COLO668 (cell line): ENCODE results near the gene SPATC1L.

Experiments used
- DNase-seq: peaks from one replicate; lab custom pipeline; 2025; ENCODE audit not compliant: unreplicated experiment; lab: John Stamatoyannopoulos, UW

SPATC1L gene

DNA sequence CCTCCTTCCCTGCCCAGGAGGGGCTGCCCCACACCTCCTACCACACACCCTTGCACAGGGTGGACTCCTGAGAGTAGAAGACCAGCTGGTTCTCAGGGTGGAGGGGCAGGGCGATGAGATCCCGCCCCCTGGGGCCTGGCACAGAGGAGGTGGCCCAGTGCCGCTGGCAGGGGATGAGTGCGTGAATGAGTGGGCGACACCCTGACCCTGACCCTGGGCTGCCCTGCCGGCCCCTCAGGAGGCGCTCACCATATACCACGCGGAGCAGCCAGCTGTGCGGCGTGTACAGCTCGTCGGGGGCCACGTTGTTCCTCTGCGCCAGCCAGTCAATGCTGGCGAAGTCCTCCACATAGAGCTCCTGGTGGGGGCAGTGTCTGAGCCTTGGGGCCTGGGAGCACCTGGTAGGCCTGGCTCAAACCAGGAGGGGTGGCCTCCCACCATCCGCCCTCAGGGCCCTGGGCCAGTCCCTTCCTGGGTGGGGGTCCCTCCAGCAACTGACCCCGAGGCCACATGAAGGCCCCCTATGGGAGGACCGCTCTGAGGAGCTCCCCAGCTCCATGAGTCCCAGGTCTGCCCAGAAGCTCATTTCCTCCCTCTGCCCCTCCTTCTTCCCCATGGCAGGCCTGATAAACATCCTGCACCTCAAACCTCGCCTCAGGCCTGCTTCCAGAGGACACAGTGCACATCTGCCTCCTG lies 31.3 kb upstream of the SPATC1L start:
- DNase-seq = no peak

DNA sequence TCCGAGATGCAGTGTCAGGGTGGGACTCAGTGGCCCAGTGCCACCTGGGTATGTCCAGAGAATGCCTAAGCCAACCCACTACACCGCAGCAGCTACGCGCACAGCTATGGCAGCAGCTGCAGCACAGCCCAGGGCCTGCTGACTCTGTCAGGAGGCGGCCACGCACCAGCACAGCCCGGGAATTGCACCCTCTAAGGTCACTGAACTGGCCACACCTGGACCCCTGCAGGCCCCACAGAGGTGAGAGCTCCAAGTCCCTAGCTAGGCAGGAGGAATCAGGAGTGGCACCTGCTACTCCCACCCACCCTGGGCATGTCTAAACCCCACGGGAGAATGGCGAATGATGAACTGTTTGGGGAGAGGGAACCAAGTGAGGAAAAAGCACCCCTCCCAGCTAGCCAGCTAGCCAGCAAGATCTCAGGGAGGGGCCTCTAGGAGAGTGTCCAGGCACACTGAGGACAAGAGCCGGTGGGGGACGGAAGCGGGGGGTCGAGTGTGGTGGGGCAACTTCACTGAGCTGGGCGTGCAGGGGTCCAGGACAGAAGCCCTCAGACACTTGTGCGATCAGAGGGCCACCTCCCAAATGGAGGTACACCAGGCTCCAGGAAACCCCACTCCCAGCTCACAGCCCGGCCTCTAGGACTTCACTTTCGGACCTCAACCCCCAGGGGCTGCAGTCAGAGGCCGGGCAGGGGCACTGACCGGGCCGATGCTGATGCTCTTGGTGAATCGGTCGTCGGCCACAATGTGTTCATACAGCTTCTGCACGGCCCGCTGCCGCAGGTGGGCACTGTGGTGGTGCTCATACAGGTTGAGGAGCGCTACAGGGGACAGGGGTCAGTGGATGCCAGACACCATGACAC lies 30.4 kb upstream of the SPATC1L start:
- DNase-seq = no peak

DNA sequence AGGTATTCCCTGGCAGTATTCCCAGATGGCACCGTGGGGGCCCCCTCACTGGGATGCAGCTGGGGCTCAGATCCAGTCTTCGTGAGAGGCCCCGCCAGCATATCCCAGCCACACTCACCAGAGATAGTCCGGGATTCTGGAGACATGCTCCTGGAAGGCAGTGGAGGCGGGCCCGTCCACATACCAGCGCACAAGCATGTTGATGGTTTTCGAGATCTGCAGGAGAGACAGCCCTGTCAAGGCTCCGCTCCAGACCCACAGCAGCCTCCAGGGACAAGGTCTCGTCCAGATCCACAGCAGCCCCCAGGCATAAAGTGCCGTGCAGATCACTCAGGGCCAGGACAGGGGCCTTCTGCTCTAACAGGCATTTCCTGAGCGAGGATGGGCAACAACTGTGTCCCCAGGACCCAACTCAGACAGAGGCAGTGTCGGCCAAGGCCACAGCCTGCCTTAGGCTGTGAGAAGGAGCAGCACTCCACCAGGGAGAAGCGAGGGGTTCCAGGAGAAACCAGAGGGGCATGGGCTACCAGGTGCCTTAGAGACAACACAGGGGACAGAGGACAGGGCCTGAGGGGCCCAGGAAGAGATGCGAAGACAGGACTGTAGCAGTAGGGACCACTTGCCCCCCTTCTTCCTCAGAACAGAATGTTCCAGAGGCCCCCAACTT lies 29.5 kb upstream of the SPATC1L start:
- no peak for DNase-seq

DNA sequence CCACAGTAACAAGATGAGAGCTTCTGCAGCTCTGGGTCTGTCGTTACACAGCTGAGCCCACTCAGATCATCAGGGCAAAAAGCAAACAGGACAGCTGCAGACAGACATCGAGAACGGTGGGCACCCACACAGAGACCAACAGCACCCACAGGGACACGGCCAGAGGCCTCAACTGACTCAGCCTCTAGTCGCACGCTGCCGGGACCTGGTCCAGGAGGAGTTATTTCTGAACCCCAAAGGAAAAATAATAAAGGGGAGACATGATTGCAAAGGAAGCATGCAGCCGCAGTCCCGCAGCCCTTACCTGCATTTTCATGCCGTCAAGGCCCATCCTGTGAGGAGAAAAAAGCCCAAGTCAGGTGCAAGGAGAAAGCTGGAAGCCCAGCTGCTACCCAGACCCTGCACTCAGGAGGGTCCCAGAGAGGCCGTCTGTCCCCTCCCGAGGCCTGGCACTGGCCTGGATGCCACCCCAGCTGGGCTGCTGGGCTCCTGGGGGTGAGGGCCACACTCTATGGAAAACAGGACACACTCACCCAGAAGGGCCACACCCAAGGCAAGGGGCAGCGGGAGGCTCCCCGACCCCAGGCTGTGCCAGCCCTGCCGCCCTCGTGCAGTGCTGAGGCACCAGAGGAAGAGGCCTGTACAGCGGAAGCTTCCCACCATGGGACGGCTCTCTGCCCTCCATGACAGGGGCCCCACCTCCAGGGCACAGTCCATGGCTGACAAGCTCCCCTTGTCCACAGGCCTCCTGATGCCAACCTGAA lies 28.6 kb upstream of the SPATC1L start:
- no peak for DNase-seq

DNA sequence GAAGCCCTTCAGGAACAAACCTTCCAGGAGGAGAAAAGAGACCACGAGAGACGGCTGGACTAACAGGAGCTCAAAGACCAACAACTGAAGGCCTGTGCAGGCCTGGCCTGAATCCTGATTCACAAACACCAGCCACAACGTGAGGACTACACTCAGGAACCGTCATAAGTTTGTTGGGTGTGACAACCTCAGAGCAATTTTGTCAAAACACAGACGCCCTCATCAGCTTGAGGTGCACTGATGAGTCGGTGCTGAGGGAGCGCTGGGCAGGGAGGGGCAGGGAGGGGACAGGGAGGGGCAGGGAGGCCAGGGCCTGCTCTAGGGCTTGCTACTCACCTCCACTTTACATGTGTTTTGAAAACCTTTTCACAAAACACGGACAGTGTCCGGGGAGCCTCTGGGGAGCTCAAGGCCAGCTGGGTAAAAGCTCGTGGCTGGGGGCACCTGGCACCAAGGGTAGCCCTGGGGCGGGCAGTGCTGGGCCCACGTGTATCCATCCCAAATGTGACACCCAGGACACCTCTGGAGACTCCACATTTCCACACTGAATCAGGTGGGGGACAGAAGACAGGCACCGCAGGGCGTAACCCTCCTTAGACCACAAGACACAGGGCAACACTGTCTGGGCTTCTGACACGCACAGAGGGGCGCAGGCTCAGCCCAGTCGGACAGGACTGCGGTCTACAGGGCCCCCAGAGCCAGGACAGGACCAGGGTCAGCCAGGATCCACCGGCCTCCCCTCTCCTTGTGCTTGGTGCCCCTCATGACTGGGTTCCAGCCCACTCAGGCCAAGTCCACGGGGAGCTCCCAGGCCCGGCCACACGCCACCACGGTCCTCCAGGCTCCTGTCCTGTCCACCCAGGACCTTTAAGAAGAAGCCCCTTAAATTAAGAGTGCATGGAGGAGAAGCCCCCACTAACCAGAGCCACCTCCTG lies 27.8 kb upstream of the SPATC1L start:
- DNase-seq = no peak

DNA sequence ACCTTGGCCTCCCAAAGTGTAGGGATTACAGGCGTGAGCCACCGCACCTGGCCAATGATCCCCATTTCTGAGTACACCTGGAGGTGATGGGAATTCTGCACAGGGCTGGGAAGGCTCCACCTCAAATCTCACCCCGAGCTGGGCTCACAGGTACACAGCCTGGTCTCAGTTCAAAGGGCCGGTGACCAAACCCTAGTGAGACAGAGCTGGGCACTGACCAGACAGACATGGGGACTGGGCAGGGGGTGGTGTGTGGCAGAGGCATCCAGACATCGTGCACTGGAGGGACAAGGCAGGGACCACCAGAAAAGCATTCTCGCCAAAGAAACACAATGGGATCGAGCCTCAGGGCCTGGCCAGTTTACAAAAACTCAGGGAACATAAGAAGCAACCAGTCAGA lies 27.1 kb upstream of the SPATC1L start:
- DNase-seq = no peak

DNA sequence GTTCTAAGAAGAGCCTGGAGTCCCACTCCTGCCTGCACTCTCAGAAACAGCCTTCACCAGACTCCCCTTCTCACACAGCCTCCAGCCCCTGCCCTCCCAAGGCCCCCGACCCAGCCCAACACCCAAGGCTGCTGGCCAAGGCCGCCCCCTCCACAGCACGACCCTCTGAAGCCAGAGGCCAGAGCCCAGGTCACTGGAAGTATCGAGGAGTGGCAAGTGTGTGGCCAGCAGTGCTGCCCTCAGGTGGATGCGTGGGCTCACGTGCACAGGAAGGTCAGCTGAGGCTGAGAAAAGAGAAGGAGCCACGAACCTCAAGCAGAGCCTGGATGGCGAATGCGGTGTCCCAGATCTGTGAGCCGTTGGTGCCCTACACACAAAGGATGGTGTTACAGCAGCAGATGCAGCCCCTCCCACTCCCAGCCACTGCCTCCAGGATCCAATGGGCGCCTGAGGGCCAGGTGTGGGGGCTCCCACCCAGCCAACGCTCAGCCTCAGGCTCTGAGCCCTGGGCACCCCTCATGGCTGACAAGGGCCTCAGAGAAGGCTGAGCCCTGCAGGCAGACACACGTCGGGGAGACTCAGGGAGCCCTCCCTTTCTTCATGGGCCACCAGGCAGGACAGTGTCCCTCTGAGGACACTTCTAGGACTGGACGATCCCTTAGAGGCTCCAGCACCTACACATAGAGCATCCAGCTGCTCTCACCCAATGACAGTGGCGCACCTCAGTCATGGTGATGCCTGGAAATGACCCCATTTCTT lies 26.3 kb upstream of the SPATC1L start:
- DNase-seq = no peak

DNA sequence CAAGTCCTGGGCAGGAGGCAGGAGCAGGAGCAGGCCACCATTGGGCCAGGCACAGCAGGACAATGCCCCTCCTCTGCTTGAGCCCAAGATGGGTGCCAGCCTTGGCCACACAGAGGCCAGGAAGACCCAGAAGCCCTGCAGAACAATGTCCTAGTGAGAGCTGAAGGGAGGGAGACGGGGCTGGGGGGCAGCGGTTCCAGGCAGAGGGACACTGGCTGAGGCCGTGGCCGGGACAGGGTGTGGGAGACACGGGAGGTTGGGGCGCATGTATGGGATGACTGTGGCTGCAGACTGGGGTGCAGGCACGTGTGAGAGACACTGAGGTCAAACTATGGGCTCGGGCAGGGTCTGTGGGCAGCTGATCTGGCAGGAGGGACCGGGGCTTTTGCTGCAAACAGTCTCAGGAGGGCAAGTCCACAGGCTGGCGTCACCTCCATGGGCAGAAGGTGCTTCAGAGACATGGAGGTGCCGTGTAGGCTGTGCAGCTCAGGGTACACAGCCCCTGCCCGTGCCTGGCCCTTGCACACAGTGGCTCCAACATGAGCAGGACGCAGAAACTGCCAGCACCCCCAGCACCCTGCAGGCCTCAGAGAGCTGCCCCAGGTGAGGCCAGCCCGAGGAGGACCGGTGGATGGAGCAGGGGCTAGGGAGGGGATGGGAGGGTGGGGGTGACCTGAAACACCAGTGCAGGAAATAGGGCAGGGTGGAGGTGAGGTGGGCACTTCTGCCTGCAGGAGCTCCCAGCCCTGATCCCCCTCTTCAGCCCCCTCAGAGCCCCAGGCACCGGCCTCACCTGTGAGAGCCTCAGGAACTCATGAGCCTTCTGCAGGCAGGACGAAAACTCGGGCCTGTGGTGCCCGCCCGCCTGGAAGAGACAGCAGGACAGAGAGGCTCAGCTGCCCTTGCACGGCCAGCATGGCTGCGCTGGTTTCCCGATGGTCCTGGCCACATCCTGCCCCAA lies 24.8 kb upstream of the SPATC1L start:
- DNase-seq = no peak

DNA sequence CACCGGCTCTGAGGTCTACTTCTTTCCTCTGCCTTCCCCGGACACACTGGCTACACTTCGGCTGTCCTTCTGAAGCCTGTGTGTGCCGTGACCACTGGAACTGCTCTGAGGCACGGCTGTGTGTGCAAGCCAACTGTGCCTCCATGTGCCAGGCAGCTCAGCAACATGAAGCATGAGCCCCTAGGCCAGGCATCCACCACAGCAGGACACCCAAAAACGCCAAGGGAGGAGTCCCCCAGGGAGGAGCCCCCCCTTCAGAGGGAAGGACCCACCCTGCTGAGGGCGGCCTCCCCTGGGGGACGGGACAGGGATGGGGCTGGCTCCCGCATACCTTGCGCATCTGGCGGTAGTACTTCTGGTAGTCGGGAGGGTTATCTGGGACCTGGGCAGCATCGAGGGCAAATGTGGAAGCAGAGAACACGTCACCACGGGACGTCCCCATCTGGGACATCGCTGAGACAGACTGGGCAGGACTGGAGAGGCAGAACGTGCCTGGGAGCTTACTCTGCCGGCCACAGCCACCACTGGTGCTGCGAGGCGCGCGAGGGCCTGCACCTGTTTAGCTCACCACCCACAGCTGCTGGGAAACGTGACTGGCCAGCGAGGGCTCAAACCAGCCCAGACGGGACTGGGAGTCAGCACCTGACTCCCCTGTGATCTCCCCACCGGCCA lies 23.8 kb upstream of the SPATC1L start:
- DNase-seq = no peak

DNA sequence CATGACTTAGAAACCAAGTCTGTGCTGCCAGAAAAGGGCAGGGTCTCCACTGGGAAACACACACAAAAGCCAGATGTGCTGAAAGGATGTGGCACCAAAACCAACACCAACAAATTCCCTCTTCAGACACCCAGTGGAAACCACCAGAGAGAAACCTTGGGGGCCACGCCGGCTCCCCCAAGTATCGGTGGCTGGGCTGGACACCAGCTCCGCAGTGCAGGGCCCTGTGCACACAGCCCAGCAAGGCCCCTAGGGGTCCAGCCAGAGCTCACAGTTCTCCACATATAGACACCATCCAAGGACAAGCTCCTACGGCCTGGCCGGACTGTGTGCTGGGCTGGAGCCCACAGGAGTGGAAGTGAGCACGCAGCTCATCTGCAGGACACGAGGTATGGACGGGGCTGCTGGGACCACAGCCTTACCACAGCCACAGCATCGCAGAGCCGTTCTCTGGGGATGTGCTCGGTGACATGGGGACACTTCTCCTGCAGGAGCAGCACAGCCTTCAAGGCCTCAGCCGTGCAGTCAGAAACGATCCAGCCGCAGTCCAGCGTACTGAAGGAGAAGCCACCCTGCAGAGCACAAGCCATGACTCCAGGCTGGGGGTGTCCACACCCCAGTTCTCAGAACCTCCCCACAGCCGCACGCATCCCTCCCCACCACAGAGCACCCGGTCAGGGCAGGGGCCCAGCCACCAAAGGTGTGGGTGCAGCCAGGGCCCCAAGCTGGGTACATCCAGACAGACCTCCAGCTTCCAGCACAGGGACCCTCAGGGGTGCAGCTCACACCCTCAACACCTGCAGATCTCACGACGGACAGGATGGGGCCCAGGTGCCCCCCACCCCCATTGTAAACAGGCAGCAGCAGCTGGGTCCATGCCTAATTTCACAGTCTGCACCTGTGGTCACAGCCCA lies 23.0 kb upstream of the SPATC1L start:
- DNase-seq = no peak

DNA sequence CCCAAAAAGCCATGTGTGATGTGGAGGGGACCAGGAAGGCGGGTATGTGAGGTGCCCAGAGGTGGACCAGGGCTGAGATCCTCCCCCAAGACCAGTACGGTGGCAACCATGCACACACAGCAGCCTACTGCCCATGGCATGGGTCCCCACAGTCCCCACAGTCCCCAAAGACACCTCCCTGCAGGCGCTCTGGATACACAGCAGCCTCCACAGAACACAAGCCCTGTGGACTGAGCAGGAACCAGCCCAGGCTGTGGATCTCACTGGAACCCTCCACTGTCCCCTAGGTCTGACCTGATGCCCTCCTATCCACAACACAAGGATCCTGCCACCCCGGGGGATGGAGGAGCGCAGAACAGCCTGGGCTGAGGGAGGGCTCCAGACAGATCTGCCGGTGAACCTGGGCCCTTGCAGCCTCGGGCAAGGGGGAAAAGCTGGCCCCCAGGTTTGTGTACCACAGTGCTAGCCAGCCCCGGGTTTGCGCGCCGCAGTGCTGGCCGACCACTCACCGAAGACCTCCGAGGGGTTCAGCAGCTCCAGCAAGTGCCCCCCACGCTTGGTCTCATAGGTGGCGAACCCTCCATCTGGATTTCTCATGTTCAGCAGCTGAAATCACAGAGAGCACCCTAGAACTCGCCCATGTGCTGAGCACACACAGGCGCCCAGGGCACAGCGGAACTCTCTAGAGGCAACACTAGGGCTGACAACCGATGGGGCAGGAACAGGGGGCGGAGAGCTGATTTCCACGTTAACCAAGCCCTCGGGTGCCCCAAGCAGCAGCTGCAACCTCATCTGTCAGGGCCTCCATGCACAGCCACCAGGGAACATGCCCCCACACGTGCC lies 22.1 kb upstream of the SPATC1L start:
- no peak for DNase-seq

DNA sequence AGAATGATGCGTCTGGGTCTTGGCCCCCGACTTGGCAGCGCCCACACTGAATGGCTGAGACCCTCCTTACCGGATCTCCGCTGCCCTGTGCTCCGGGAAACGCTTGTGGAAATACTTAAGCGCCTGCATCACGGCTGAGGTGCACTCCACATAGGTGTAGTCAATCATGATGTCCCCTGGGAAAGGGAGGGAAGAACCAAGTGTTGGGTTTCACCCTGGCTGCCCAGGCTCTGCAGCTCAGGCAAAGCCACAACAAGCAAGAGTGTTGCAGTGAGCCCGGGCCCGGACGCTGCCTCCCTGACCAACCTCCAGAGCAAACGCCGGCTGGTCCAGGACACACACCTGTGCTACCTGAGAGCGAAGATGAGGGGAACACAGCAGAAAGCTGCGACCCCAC lies 21.5 kb upstream of the SPATC1L start:
- no peak for DNase-seq

DNA sequence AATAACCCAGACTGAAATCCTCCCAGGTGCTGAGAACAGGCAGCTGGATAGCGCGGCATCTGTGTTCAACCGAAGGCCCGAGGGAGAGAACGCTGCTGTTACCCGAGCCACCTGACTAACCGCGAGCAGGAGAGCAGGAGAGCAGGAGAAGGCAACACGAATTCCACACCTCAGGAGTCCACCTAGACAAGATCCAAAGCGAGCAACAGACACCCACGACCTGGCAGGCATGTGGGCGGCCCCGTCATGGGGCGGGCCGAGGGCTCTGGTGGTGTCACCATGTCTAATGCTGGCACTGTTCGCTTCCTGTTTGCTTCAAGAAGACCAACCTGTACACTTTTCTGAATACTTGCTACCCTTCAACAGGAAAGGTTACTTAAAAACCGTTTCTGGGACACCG lies 20.9 kb upstream of the SPATC1L start:
- DNase-seq = no peak

DNA sequence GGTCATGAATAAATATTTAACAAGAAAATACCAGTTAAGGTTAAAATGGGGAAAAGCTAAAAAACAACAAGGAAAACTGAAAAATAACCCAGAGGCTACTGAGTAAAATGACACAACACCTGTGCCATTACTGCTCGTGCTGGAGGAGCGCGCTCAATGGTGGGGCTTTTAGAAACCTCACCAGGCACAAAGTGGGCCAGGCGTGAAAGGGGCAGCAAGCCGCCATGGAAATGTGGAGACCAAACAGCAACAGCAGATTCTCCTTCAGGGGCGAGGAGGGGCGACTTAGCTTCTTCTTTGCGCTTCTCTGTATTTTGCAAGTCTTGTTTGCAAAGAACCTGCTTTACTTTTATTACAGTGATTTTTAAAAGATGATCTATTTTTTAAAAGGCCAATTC lies 18.9 kb upstream of the SPATC1L start:
- DNase-seq = no peak

DNA sequence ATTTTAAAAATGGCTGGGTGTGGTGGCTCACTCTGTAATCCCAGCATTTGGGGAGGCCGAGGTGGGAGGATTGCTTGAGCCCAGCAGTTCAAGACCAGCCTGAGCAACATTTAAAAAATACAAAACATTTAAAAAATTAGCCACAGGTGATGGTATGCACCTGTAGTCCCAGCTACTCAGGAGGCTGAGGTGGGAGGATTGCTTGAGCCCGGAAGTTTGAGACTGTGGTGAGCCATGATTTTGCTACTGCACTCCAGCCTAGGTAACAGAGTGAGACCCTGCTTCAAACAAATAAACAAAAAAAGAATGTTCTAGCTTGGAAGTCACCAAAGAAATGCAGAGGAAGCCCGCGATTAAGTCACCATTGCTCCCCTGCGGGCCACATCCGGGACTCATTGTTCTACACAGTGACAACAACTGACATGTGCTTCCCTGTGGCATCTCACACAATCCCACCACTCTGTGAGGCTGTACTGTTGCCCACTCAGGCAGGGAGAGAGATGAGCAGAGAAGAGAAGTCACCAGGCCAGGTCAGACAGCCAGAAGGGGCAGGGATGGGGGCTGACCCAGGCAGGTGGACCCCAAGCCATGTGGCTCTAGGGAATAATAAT lies 18.4 kb upstream of the SPATC1L start:
- no peak for DNase-seq
